Measurements from ENCODE around the gene AATK. TPM values are rescaled to one million over a fixed set of nuclear protein-coding genes. Genes with fewer than 3 reads are reported as not detected.

AATK gene
- total RNA-seq, 1 donor from 2014 or later, result 0.42 TPM

GRCh38 chr17:81162491-81162890 is 3.5 kb downstream of the AATK start:
- DNase-seq, result no peak

GRCh38 chr17:81161972-81162371 is 4.0 kb downstream of the AATK start:
- CTCF ChIA-PET, result no interaction called here
- peaks cover 4% of the 10 kb centered on the region for H3K4me1 Mint-ChIP-seq
- no peak for ATAC-seq (ENCODE audit: low read depth)
- POLR2A ChIA-PET, result no interaction called here
- peaks cover 22% of the 10 kb centered on the region for H3K27me3 Mint-ChIP-seq
- H3K4me3 Mint-ChIP-seq, result no peak overlapping the region
- H3K27ac Mint-ChIP-seq, result no peak overlapping the region
- DNase-seq, result no peak
- intact Hi-C loops (cut with micrococcal nuclease), result no loop called here
- H3K9me3 Mint-ChIP-seq, result no peaks in the 10 kb centered on the region
- no peak for TF ChIP-seq CTCF (IDR thresholded peaks at IDR 0.05)
- H3K36me3 Mint-ChIP-seq (ENCODE audit: low read depth), result no peaks in the 10 kb centered on the region

More at GRCh38 chr17:81162491-81162890, 3.5 kb downstream of the AATK start:
- Mint-ChIP-seq H3K27ac (no peak overlapping the region), H3K9me3 (no peaks in the 10 kb centered on the region), H3K36me3 (ENCODE audit: low read depth) (no peaks in the 10 kb centered on the region), H3K4me1 (peaks cover 5% of the 10 kb centered on the region), H3K27me3 (peaks cover 25% of the 10 kb centered on the region), H3K4me3 (no peak overlapping the region)
- ChIA-PET CTCF (no interaction called here), POLR2A (no interaction called here)
- TF ChIP-seq CTCF (IDR thresholded peaks at IDR 0.05), result no peak
- ATAC-seq (ENCODE audit: low read depth), result no peak
- intact Hi-C loops (cut with micrococcal nuclease), result no loop called here

GRCh38 chr17:81161536-81161935 is 4.5 kb downstream of the AATK start:
- CTCF ChIA-PET, result no interaction called here
- POLR2A ChIA-PET, result no interaction called here
- no peaks in the 10 kb centered on the region for H3K36me3 Mint-ChIP-seq (ENCODE audit: low read depth)
- H3K27me3 Mint-ChIP-seq, result peaks cover 22% of the 10 kb centered on the region
- peaks cover 4% of the 10 kb centered on the region for H3K4me1 Mint-ChIP-seq
- DNase-seq (no peak), ATAC-seq (ENCODE audit: low read depth) (no peak)
- H3K27ac Mint-ChIP-seq, result no peak overlapping the region
- no peak overlapping the region for H3K4me3 Mint-ChIP-seq
- no peak for TF ChIP-seq CTCF (IDR thresholded peaks at IDR 0.05)
- H3K9me3 Mint-ChIP-seq, result no peaks in the 10 kb centered on the region
- intact Hi-C loops (cut with micrococcal nuclease), result no loop called here

- POLR2A ChIA-PET, result no interaction called here
- no peak overlapping the region for H3K27ac Mint-ChIP-seq
- no peak overlapping the region for H3K4me3 Mint-ChIP-seq
- no peak for ATAC-seq (ENCODE audit: low read depth)
- CTCF ChIA-PET, result interaction anchor here (0.6 kb wide), 1 partner anchor 1327 kb away, joined by 3 read pairs; no protein-coding TSS in a partner anchor
- no peak for TF ChIP-seq CTCF (IDR thresholded peaks at IDR 0.05)
- H3K36me3 Mint-ChIP-seq (ENCODE audit: low read depth), result no peaks in the 10 kb centered on the region
- intact Hi-C loops (cut with micrococcal nuclease), result no loop called here
- H3K4me1 Mint-ChIP-seq, result peaks cover 4% of the 10 kb centered on the region
- no peaks in the 10 kb centered on the region for H3K9me3 Mint-ChIP-seq
- no peak for DNase-seq
- H3K27me3 Mint-ChIP-seq, result peaks cover 22% of the 10 kb centered on the region
Measured at GRCh38 chr17:81160747-81161453, 5.1 kb downstream of the AATK start.

- ChIA-PET POLR2A (no interaction called here), CTCF (no interaction called here)
- no peaks in the 10 kb centered on the region for H3K9me3 Mint-ChIP-seq
- no peak overlapping the region for H3K27ac Mint-ChIP-seq
- no peaks in the 10 kb centered on the region for H3K36me3 Mint-ChIP-seq (ENCODE audit: low read depth)
- no peak overlapping the region for H3K4me3 Mint-ChIP-seq
- intact Hi-C loops (cut with micrococcal nuclease), result no loop called here
- H3K27me3 Mint-ChIP-seq, result peaks cover 22% of the 10 kb centered on the region
- ATAC-seq (ENCODE audit: low read depth), result peak; percentile 37
- H3K4me1 Mint-ChIP-seq, result peaks cover 4% of the 10 kb centered on the region
- TF ChIP-seq CTCF (IDR thresholded peaks at IDR 0.05), result no peak
- no peak for DNase-seq
Measured at GRCh38 chr17:81160306-81160705, 5.7 kb downstream of the AATK start.
